ENCODE results near the gene RHOG. TPM values are rescaled to one million over a fixed set of nuclear protein-coding genes. Genes with fewer than 3 reads are reported as not detected.

The RHOG gene
- total RNA-seq: 10 to 100 TPM in 1 of 2 donors, 1 to 10 TPM in 1; 5.8 to 12.5 TPM
- 10 to 100 TPM; 26.5 to 31.1 TPM for polyA plus RNA-seq (ENCODE audit: insufficient read length in 2 of 2)
- long read RNA-seq, donor 1, transcript RHOG-201 (2 exons, 1,319 nt): major isoform, 10 of 20 reads
- long read RNA-seq, donor 1, partial matches to known transcripts: 9 of 20 reads
- long read RNA-seq, donor 1, other reads (novel, unspliced or antisense): 0 of 20 reads
- long read RNA-seq, donor 2, transcript RHOG-201 (2 exons, 1,319 nt): major isoform, 13 of 13 reads
- long read RNA-seq, donor 2, partial matches to known transcripts: 0 of 13 reads
- long read RNA-seq, donor 2, other reads (novel, unspliced or antisense): 0 of 13 reads
- long read RNA-seq, donor 3, transcript RHOG-201 (2 exons, 1,319 nt): major isoform, 7 of 16 reads
- long read RNA-seq, donor 3, partial matches to known transcripts: 9 of 16 reads
- long read RNA-seq, donor 3, other reads (novel, unspliced or antisense): 0 of 16 reads
- long read RNA-seq, donor 4, transcript RHOG-201 (2 exons, 1,319 nt): major isoform, 11 of 98 reads
- long read RNA-seq, donor 4, partial matches to known transcripts: 87 of 98 reads
- long read RNA-seq, donor 4, other reads (novel, unspliced or antisense): 0 of 98 reads

- H3K4me1 ChIP-seq (ENCODE audit: control insufficient read depth, insufficient read depth, low read length): peaks cover 17% of the 10 kb centered on the region
- peaks cover 4% of the 10 kb centered on the region for H3K36me3 ChIP-seq (ENCODE audit: control insufficient read depth, insufficient read depth, low read length)
- under 1% methylated on average over 28 of the region's 42 CpGs for WGBS (ENCODE audit: insufficient coverage)
- peak within 1 kb of the TSS; percentile 57 for H3K4me3 ChIP-seq (ENCODE audit: low read depth, low read length)
- H3K27me3 ChIP-seq (ENCODE audit: control insufficient read depth, insufficient read depth, low read length): no peaks in the 10 kb centered on the region
- H3K27ac ChIP-seq (ENCODE audit: low read depth, low read length): peak within 1 kb of the TSS; percentile 89
- peak in 5 of 6 donors; percentile 36 to 86 (median 46) for DNase-seq (ENCODE audit: low read depth in 4 of 6, low spot score in 6 of 6)
- no peaks in the 10 kb centered on the region for H3K9me3 ChIP-seq (ENCODE audit: control insufficient read depth, insufficient read depth, low read length)
These were observed at the start of gene RHOG for GRCh38 chr11:3840870-3841425. Gene RHOG, minus strand, starts transcription at chr11:3840959. Its CDS starts 12,821 bp downstream, at chr11:3828138.

GRCh38 chr11:3890014-3890413 lies 49.3 kb upstream of the RHOG start:
- Histone ChIP-seq H3K36me3 (ENCODE audit: control insufficient read depth, insufficient read depth, low read length) (no peaks in the 10 kb centered on the region), H3K4me1 (ENCODE audit: control insufficient read depth, insufficient read depth, low read length) (no peaks in the 10 kb centered on the region), H3K4me3 (ENCODE audit: low read depth, low read length) (no peak overlapping the region), H3K9me3 (ENCODE audit: control insufficient read depth, insufficient read depth, low read length) (no peaks in the 10 kb centered on the region), H3K27ac (ENCODE audit: low read depth, low read length) (no peak overlapping the region), H3K27me3 (ENCODE audit: control insufficient read depth, insufficient read depth, low read length) (no peaks in the 10 kb centered on the region)
- DNase-seq (ENCODE audit: low read depth in 4 of 6, low spot score in 6 of 6): no peak
- 100% methylated on average over 1 of the region's 2 CpGs for WGBS (ENCODE audit: insufficient coverage)

DNA sequence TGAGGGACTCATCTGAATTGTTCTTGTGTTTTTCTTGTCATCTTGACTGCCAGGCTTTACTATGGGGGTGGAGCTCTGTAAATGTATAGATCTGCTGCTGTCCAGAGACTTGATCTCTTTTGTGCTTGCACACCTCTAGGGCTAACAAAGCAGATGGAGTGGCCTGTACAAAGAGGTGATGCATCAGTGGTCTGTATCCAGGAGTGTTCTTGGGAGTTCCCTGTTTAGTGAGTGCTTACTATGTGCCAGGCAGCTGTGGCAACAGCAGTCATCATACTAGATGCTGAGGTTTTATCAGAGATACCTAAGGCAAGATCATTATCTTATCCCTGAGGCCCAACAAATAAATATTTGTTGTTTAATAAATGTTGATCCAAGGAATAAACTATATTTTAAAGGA lies 48.1 kb upstream of the RHOG start:
- no peaks in the 10 kb centered on the region for H3K27me3 ChIP-seq (ENCODE audit: control insufficient read depth, insufficient read depth, low read length)
- no peaks in the 10 kb centered on the region for H3K9me3 ChIP-seq (ENCODE audit: control insufficient read depth, insufficient read depth, low read length)
- H3K4me3 ChIP-seq (ENCODE audit: low read depth, low read length): no peak overlapping the region
- H3K4me1 ChIP-seq (ENCODE audit: control insufficient read depth, insufficient read depth, low read length): no peaks in the 10 kb centered on the region
- DNase-seq (ENCODE audit: low read depth in 4 of 6, low spot score in 6 of 6): no peak
- no peak overlapping the region for H3K27ac ChIP-seq (ENCODE audit: low read depth, low read length)
- no peaks in the 10 kb centered on the region for H3K36me3 ChIP-seq (ENCODE audit: control insufficient read depth, insufficient read depth, low read length)

- DNase-seq (ENCODE audit: low read depth in 4 of 6, low spot score in 6 of 6): no peak
- H3K4me1 ChIP-seq (ENCODE audit: control insufficient read depth, insufficient read depth, low read length): no peaks in the 10 kb centered on the region
- no peaks in the 10 kb centered on the region for H3K27me3 ChIP-seq (ENCODE audit: control insufficient read depth, insufficient read depth, low read length)
- H3K4me3 ChIP-seq (ENCODE audit: low read depth, low read length): no peak overlapping the region
- no CpG with 5 or more reads among the region's 1 CpG for WGBS (ENCODE audit: insufficient coverage)
- H3K27ac ChIP-seq (ENCODE audit: low read depth, low read length): no peak overlapping the region
- no peaks in the 10 kb centered on the region for H3K36me3 ChIP-seq (ENCODE audit: control insufficient read depth, insufficient read depth, low read length)
- no peaks in the 10 kb centered on the region for H3K9me3 ChIP-seq (ENCODE audit: control insufficient read depth, insufficient read depth, low read length)
These were observed 46.2 kb upstream of the RHOG start for GRCh38 chr11:3886985-3887384.

DNA sequence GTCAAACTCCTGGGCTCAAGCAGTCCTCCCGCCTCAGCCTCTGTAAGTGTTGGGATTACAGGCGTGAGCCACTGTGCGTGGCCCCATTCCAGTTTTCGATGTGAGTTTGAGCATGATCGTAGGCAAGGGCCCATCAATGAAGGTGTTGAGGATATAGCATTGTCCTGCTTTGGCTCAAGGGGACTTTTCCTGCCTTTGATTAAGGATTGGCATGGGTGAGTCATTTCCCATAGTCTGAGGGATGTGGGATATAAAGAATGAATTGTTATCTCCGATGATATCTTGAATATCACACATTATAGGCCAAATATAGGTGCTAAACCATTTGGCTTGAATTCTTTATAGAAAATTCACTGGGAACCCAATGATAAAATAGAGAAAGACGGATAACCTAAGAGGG lies 45.1 kb upstream of the RHOG start:
- Histone ChIP-seq H3K9me3 (ENCODE audit: control insufficient read depth, insufficient read depth, low read length) (no peaks in the 10 kb centered on the region), H3K27me3 (ENCODE audit: control insufficient read depth, insufficient read depth, low read length) (no peaks in the 10 kb centered on the region), H3K4me3 (ENCODE audit: low read depth, low read length) (no peak overlapping the region), H3K27ac (ENCODE audit: low read depth, low read length) (no peak overlapping the region), H3K36me3 (ENCODE audit: control insufficient read depth, insufficient read depth, low read length) (no peaks in the 10 kb centered on the region), H3K4me1 (ENCODE audit: control insufficient read depth, insufficient read depth, low read length) (no peaks in the 10 kb centered on the region)
- 95% methylated on average over 3 of the region's 7 CpGs for WGBS (ENCODE audit: insufficient coverage)
- no peak for DNase-seq (ENCODE audit: low read depth in 4 of 6, low spot score in 6 of 6)

GRCh38 chr11:3882655-3883054 lies 41.9 kb upstream of the RHOG start:
- Histone ChIP-seq H3K27me3 (ENCODE audit: control insufficient read depth, insufficient read depth, low read length) (no peaks in the 10 kb centered on the region), H3K9me3 (ENCODE audit: control insufficient read depth, insufficient read depth, low read length) (no peaks in the 10 kb centered on the region), H3K36me3 (ENCODE audit: control insufficient read depth, insufficient read depth, low read length) (no peaks in the 10 kb centered on the region), H3K27ac (ENCODE audit: low read depth, low read length) (no peak overlapping the region), H3K4me1 (ENCODE audit: control insufficient read depth, insufficient read depth, low read length) (peaks cover under 1% of the 10 kb centered on the region), H3K4me3 (ENCODE audit: low read depth, low read length) (no peak overlapping the region)
- no peak for DNase-seq (ENCODE audit: low read depth in 4 of 6, low spot score in 6 of 6)

DNA sequence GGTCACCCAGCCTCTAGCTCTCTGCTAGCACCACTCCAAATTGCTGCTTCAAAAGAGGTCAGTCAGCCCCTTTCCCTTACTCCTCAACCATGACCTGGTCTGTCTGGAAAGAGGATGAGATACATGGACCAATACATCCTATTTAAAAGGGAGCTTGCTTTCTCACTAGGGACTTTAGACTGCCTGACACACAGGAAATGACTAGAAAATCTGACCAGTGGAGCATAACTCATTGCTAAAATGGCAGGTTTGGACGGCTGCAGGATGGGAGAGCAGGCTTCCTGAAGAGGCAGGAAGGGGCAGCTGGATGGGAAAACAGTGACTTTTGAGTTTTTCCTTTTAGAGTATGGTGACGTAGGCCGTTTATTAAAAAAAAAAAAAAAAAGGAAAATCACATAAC lies 40.0 kb upstream of the RHOG start:
- Histone ChIP-seq H3K27ac (ENCODE audit: low read depth, low read length) (no peak overlapping the region), H3K4me3 (ENCODE audit: low read depth, low read length) (no peak overlapping the region), H3K4me1 (ENCODE audit: control insufficient read depth, insufficient read depth, low read length) (peaks cover 3% of the 10 kb centered on the region), H3K36me3 (ENCODE audit: control insufficient read depth, insufficient read depth, low read length) (no peaks in the 10 kb centered on the region), H3K9me3 (ENCODE audit: control insufficient read depth, insufficient read depth, low read length) (no peaks in the 10 kb centered on the region), H3K27me3 (ENCODE audit: control insufficient read depth, insufficient read depth, low read length) (no peaks in the 10 kb centered on the region)
- DNase-seq (ENCODE audit: low read depth in 4 of 6, low spot score in 6 of 6): no peak
- WGBS (ENCODE audit: insufficient coverage): 33% methylated on average over 1 of the region's 3 CpGs

DNA sequence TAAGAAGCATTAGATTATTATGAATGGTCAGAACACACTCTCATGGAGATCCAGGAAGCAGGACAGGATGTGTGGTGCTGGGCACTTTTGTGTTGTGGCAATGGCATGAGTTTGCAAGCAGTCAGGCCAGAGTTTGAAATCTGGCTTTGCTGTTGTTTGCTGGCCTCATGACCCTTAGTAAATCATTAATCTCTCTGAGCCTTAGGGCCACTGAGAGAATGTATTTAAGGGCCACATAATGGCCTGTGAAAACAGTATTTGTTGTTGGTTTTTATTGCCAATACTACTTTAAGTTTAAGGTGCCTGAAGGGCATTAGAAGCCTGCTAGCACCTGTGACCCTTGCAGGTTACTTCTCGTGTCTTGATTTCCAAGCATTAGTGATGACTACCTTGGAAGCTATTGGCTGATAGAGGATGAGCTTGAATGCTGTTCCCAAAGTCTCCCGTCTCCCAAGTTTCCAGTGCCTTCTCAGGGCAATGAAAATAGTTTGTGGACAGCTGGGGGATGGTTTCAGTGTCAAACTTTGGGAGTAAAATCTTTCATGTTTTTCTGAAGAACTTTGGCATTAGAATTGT lies 39.3 kb upstream of the RHOG start:
- Histone ChIP-seq H3K4me1 (ENCODE audit: control insufficient read depth, insufficient read depth, low read length) (peaks cover 3% of the 10 kb centered on the region), H3K36me3 (ENCODE audit: control insufficient read depth, insufficient read depth, low read length) (no peaks in the 10 kb centered on the region), H3K9me3 (ENCODE audit: control insufficient read depth, insufficient read depth, low read length) (no peaks in the 10 kb centered on the region), H3K4me3 (ENCODE audit: low read depth, low read length) (no peak overlapping the region), H3K27ac (ENCODE audit: low read depth, low read length) (no peak overlapping the region), H3K27me3 (ENCODE audit: control insufficient read depth, insufficient read depth, low read length) (no peaks in the 10 kb centered on the region)
- DNase-seq (ENCODE audit: low read depth in 4 of 6, low spot score in 6 of 6): no peak
- WGBS (ENCODE audit: insufficient coverage): 80% methylated on average over 1 of the region's 2 CpGs

DNA sequence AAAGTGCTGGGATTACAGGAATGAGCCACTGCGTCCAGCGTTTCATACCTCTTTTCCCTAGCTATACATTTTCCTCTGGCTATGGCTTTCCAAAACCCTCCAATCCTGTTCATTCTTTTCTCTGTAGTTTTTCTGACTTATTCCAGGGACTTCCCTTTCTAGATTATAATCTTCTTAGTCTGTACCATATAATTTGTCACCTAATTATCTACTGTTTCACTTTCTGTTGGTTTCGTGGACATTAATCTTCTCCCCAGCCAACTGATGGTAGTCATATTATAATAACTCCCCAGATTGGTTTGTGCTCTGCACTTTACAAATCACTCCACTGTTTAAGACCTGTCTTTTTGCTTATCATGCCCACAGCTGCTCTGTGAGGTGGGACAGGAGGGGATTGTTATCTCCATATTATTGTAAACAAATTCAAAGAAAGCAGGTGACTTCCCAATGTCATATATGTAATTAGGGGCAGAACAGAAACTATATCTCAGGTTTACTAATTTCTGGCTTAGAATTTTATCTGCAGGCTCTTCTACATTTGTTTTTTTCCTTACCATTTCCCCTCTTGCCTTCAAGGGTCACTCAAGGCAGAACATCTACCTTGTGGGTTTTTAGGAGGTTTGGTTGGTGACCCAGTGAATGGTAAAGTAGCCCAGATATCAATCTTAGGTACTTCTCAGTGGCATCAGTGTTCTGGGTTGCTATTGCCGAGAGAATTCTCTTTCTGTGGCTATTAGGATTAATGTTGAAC lies 38.6 kb upstream of the RHOG start:
- Histone ChIP-seq H3K36me3 (ENCODE audit: control insufficient read depth, insufficient read depth, low read length) (no peaks in the 10 kb centered on the region), H3K27me3 (ENCODE audit: control insufficient read depth, insufficient read depth, low read length) (no peaks in the 10 kb centered on the region), H3K9me3 (ENCODE audit: control insufficient read depth, insufficient read depth, low read length) (no peaks in the 10 kb centered on the region), H3K4me1 (ENCODE audit: control insufficient read depth, insufficient read depth, low read length) (peaks cover 3% of the 10 kb centered on the region), H3K4me3 (ENCODE audit: low read depth, low read length) (no peak overlapping the region), H3K27ac (ENCODE audit: low read depth, low read length) (no peak overlapping the region)
- no peak for DNase-seq (ENCODE audit: low read depth in 4 of 6, low spot score in 6 of 6)
- 63% methylated on average over 2 of the region's 4 CpGs for WGBS (ENCODE audit: insufficient coverage)

Measured in spinal cord (tissue), 10 donors.